MCF 10A (cell line): ENCODE data around the gene NASP. TPM values are rescaled to one million over a fixed set of nuclear protein-coding genes. Genes with fewer than 3 reads are reported as not detected.

Source experiments
- BruUV-seq: library from RNA; stranded (reverse); fragments of 400-500 nt; replicated peaks from 2 replicates; lab custom pipeline; 2021; lab: Mats Ljungman, UMichigan
- CTCF ChIA-PET: fragments of 300-600 bp; sonication (Branson Sonifier 250); formaldehyde crosslinking; extraction: SDS; loops from one replicate; lab custom pipeline; 2021; ENCODE audit warnings: antibody characterized with exemption, inconsistent platforms; lab: Yijun Ruan, JAX
- POLR2A ChIA-PET: fragments of 300-600, 350-650 bp; sonication (Branson Sonifier 250); formaldehyde crosslinking; extraction: SDS; loops from one replicate; lab custom pipeline; 2020; ENCODE audit warnings: antibody characterized with exemption, inconsistent platforms; lab: Yijun Ruan, JAX
- DNase-seq: peaks from one replicate; pipeline ENCODE4 v3.0.0-alpha.2; 2018; ENCODE audit not compliant: unreplicated experiment
- H3K27ac Mint-ChIP-seq: one replicate; pipeline ENCODE4 v1.8.0; 2022; ENCODE audit warnings: mild to moderate bottlenecking, low read depth, mixed read lengths; ENCODE audit not compliant: unreplicated experiment
- H3K27me3 Mint-ChIP-seq: one replicate; pipeline ENCODE4 v1.8.0; 2022; ENCODE audit warnings: mixed read lengths; ENCODE audit not compliant: insufficient read depth, unreplicated experiment
- H3K36me3 Mint-ChIP-seq: one replicate; pipeline ENCODE4 v1.8.0; 2022; ENCODE audit warnings: mild to moderate bottlenecking, moderate library complexity, mixed read lengths; ENCODE audit not compliant: insufficient read depth, unreplicated experiment
- H3K4me1 Mint-ChIP-seq: one replicate; pipeline ENCODE4 v1.8.0; 2022; ENCODE audit warnings: mixed read lengths; ENCODE audit not compliant: insufficient read depth, unreplicated experiment
- H3K4me3 Mint-ChIP-seq: one replicate; pipeline ENCODE4 v1.8.0; 2022; ENCODE audit warnings: mild to moderate bottlenecking, moderate library complexity, mixed read lengths; ENCODE audit not compliant: unreplicated experiment
- H3K9me3 Mint-ChIP-seq: one replicate; pipeline ENCODE4 v1.8.0; 2022; ENCODE audit warnings: mixed read lengths; ENCODE audit not compliant: unreplicated experiment
- intact Hi-C: fragments of 100-400 bp; cut with micrococcal nuclease; formaldehyde crosslinking; loops from 2 replicates; pipeline ENCODE4 v1.14.1; 2022
- total RNA-seq: library from RNA; stranded (reverse); gene quantifications from 2 replicates; pipeline ENCODE4 v1.2.3, GENCODE V29; 2022
- TF ChIP-seq, protein P1 (sequence below): fragments of 200-600 bp; IDR thresholded peaks from one replicate; pipeline ENCODE4 v1.8.0; 2022; ENCODE audit warnings: antibody characterized with exemption, mild to moderate bottlenecking; ENCODE audit not compliant: unreplicated experiment

NASP gene
- total RNA-seq, 1 experiment from 2014 or later: 84.6 TPM

DNA sequence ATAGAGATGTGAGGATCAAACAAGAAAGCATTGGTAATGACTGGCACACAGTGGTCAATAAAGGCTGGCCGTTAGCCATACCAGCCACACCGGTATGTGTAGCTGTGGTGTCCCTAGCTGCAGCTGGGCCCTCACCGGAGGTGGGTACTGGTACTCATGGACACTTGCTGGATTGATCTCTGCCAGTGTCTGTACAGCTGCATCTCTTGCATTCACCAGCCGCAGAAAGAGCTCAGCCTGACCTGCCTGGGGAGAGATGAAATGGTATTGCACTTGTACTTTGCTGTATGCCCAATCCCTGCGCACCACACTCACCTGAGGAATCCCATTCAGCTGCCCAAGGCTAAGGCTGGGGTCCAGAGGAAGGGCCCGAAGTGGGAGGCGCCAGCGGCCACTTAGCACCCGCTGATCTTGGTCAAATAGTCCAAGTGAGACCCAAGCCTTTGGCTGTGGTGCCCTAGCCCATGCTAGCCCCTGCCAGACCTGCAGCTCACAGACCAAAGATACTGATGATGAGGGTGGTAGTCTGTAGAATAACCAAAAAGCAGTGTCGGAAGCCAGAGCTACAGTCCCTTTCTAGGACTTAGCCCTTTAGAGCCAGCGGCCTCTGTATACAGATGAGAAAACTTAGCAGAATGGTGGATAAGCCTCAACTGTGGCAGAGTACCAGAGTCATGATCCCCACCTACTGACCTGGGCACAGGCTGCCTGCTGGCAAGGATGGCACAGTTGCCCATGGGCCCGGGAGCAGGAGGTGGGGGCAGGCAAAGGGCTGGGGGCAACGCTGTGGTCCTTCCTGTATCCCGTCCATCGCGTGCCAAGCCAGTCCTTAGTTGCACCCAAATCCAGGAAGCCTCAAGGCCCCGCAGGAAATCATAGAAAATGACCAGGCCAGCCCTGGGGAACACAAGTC lies 37.0 kb downstream of the NASP start:
- Mint-ChIP-seq H3K4me1 (no peaks in the 10 kb centered on the region), H3K36me3 (peaks cover 78% of the 10 kb centered on the region), H3K9me3 (no peaks in the 10 kb centered on the region), H3K27me3 (no peaks in the 10 kb centered on the region), H3K27ac (no peak overlapping the region), H3K4me3 (no peak overlapping the region)
- TF ChIP-seq, protein P1, sequence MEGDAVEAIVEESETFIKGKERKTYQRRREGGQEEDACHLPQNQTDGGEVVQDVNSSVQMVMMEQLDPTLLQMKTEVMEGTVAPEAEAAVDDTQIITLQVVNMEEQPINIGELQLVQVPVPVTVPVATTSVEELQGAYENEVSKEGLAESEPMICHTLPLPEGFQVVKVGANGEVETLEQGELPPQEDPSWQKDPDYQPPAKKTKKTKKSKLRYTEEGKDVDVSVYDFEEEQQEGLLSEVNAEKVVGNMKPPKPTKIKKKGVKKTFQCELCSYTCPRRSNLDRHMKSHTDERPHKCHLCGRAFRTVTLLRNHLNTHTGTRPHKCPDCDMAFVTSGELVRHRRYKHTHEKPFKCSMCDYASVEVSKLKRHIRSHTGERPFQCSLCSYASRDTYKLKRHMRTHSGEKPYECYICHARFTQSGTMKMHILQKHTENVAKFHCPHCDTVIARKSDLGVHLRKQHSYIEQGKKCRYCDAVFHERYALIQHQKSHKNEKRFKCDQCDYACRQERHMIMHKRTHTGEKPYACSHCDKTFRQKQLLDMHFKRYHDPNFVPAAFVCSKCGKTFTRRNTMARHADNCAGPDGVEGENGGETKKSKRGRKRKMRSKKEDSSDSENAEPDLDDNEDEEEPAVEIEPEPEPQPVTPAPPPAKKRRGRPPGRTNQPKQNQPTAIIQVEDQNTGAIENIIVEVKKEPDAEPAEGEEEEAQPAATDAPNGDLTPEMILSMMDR: no peak
- DNase-seq: no peak
- POLR2A ChIA-PET: interaction anchor here (0.5 to 2.1 kb wide), 4 partner anchors 11 to 65 kb away, joined by 3 to 6 read pairs (median 3); partner anchors contain the start of gene GPBP1L1
- intact Hi-C loops: no loop called here
- CTCF ChIA-PET: interaction anchor here (0.7 kb wide), 1 partner anchor 189 kb away, joined by 4 read pairs; no protein-coding TSS in a partner anchor
- BruUV-seq: no TSS peak

DNA sequence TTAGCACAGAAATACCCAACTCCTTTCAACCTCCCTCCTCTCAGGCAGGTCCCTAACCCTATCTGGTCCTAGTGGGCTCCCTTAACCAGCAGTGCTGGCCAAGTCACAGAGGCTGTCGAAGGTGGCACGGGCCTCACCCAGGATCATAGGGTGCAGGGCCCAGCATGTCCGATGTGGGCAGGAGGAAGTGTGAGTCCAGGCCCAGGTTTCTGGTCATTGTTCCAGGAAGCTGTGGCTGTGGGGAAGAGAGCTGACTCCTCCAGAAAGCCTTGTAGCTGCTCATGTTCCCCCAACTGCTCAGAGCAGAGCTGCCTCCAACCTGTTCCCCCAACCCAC lies 37.6 kb downstream of the NASP start:
- Mint-ChIP-seq H3K4me1 (no peaks in the 10 kb centered on the region), H3K36me3 (peaks cover 78% of the 10 kb centered on the region), H3K4me3 (no peak overlapping the region), H3K27ac (no peak overlapping the region), H3K27me3 (no peaks in the 10 kb centered on the region), H3K9me3 (no peaks in the 10 kb centered on the region)
- ChIA-PET POLR2A (interaction anchor here (0.5 to 2.1 kb wide), 4 partner anchors 12 to 257 kb away, joined by 3 to 6 read pairs (median 3); partner anchors contain the start of gene GPBP1L1), CTCF (interaction anchor here (0.7 kb wide), 1 partner anchor 188 kb away, joined by 4 read pairs; no protein-coding TSS in a partner anchor)
- TF ChIP-seq, protein P1: no peak
- BruUV-seq: no TSS peak
- intact Hi-C loops: no loop called here
- no peak for DNase-seq

DNA sequence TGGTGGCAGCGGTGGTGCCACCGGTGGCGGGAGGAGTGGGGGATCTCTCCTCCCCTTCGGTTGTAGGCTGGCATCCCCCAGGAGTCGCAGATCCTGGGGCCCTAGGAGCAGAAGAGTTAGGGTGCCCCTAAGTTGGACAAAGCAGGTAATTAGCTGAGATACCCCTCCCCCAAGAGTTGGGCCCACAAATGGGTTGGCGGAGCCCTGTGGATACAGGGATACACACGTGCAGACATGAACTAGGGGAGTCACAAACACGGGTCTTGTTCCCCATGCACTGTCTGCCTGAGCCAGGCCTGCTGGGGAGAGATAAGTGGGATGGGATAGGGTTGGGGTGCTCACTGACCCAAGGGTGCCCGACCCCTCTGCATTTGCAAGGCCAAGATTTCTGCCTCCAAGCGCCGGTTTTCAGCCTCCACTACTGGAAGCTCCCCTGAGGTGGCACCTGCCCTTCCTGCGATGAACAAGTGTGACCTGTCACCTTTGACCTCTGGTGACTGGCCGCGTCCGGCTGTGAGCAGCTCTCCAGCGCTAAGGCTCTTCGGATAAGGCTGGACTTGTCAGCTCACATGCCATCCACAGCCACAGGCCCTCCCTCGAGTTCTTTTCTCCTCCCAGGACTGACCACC lies 38.2 kb downstream of the NASP start:
- Mint-ChIP-seq H3K9me3 (no peaks in the 10 kb centered on the region), H3K4me3 (no peak overlapping the region), H3K27ac (no peak overlapping the region), H3K4me1 (no peaks in the 10 kb centered on the region), H3K27me3 (no peaks in the 10 kb centered on the region), H3K36me3 (peaks cover 79% of the 10 kb centered on the region)
- ChIA-PET CTCF (interaction anchor here (0.6 to 0.7 kb wide), 2 partner anchors 25 to 187 kb away, joined by 3 to 4 read pairs; no protein-coding TSS in a partner anchor), POLR2A (interaction anchor here (0.7 to 2.1 kb wide), 4 partner anchors 8 to 257 kb away, joined by 3 to 6 read pairs (median 4); partner anchors contain the start of gene GPBP1L1)
- intact Hi-C loops: no loop called here
- no TSS peak for BruUV-seq
- DNase-seq: no peak
- TF ChIP-seq, protein P1: no peak
